ENCODE results near the gene FARSB.

DNA sequence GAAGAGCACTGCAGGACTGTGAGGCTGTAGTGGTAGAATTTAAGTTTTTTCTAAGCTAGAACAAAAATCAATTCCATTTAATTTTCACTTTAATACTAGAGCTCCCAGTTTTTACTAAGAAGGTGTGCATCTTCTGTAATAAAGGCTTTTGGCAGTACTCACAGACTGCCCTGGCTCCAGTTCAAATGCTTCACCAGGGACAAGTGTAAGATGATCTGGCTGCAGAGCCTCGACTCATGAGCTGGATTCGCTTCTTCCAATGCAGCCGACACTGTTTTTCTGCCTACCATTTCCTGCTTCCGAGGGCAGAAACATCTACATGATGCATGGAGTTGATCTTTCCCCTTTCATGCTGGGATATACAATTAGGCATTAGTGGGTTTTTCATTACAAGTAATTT is 87.0 kb downstream of the FARSB start:
- TF ChIP-seq, protein P1, sequence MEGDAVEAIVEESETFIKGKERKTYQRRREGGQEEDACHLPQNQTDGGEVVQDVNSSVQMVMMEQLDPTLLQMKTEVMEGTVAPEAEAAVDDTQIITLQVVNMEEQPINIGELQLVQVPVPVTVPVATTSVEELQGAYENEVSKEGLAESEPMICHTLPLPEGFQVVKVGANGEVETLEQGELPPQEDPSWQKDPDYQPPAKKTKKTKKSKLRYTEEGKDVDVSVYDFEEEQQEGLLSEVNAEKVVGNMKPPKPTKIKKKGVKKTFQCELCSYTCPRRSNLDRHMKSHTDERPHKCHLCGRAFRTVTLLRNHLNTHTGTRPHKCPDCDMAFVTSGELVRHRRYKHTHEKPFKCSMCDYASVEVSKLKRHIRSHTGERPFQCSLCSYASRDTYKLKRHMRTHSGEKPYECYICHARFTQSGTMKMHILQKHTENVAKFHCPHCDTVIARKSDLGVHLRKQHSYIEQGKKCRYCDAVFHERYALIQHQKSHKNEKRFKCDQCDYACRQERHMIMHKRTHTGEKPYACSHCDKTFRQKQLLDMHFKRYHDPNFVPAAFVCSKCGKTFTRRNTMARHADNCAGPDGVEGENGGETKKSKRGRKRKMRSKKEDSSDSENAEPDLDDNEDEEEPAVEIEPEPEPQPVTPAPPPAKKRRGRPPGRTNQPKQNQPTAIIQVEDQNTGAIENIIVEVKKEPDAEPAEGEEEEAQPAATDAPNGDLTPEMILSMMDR (IDR thresholded peaks at IDR 0.05; ENCODE audit: poor library complexity): no peak
- no peak for TF ChIP-seq EZH2phosphoT487 (IDR thresholded peaks at IDR 0.05; ENCODE audit: low read depth, severe bottlenecking, unreplicated experiment)
